Type B pancreatic cell (in vitro differentiated cells): ENCODE measurements around the gene GDPD5. TPM values are rescaled to one million over a fixed set of nuclear protein-coding genes. Genes with fewer than 3 reads are reported as not detected.

Source experiments
- DNase-seq: peaks from one replicate; pipeline ENCODE4 v3.0.0; 2021; ENCODE audit warnings: mixed read lengths; ENCODE audit not compliant: unreplicated experiment; ENCODE audit errors: extremely low spot score
- H3K27ac Mint-ChIP-seq: 2 replicates; pipeline ENCODE4 v1.8.0; 2021; ENCODE audit warnings: mild to moderate bottlenecking, mixed read lengths
- H3K27me3 Mint-ChIP-seq: 2 replicates; pipeline ENCODE4 v1.8.0; 2021; ENCODE audit warnings: mixed read lengths
- H3K36me3 Mint-ChIP-seq: 2 replicates; pipeline ENCODE4 v1.8.0; 2021; ENCODE audit warnings: mixed read lengths
- H3K4me1 Mint-ChIP-seq: one replicate; pipeline ENCODE4 v1.8.0; 2021; ENCODE audit warnings: mixed read lengths; ENCODE audit not compliant: unreplicated experiment
- H3K4me3 Mint-ChIP-seq: 2 replicates; pipeline ENCODE4 v1.8.0; 2021; ENCODE audit warnings: mild to moderate bottlenecking, mixed read lengths
- H3K9me3 Mint-ChIP-seq: 2 replicates; pipeline ENCODE4 v1.8.0; 2021; ENCODE audit warnings: mixed read lengths
- total RNA-seq: library from RNA; stranded (reverse); gene quantifications from 2 replicates; pipeline ENCODE4 v1.2.1, GENCODE V29; 2021; ENCODE audit warnings: low replicate concordance
- TF ChIP-seq, protein P1 (sequence below): fragments of 200-600 bp; sonication (generic); conservative IDR thresholded peaks from 2 replicates; pipeline ENCODE4 v1.5.0; 2021; ENCODE audit warnings: antibody characterized with exemption, mild to moderate bottlenecking

GDPD5 gene
- total RNA-seq, 1 donor from 2014 or later, result 11.3 TPM

- Mint-ChIP-seq H3K27ac (no peak overlapping the region), H3K9me3 (no peaks in the 10 kb centered on the region), H3K4me1 (peaks cover 12% of the 10 kb centered on the region), H3K4me3 (no peak overlapping the region), H3K27me3 (peaks cover 4% of the 10 kb centered on the region), H3K36me3 (no peaks in the 10 kb centered on the region)
- TF ChIP-seq, protein P1, sequence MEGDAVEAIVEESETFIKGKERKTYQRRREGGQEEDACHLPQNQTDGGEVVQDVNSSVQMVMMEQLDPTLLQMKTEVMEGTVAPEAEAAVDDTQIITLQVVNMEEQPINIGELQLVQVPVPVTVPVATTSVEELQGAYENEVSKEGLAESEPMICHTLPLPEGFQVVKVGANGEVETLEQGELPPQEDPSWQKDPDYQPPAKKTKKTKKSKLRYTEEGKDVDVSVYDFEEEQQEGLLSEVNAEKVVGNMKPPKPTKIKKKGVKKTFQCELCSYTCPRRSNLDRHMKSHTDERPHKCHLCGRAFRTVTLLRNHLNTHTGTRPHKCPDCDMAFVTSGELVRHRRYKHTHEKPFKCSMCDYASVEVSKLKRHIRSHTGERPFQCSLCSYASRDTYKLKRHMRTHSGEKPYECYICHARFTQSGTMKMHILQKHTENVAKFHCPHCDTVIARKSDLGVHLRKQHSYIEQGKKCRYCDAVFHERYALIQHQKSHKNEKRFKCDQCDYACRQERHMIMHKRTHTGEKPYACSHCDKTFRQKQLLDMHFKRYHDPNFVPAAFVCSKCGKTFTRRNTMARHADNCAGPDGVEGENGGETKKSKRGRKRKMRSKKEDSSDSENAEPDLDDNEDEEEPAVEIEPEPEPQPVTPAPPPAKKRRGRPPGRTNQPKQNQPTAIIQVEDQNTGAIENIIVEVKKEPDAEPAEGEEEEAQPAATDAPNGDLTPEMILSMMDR, result peak; percentile 97
- peak; percentile 85 for DNase-seq
Observed at GRCh38 chr11:75445315-75445953, 80.3 kb downstream of the GDPD5 start.

GRCh38 chr11:75443043-75443442 is 82.7 kb downstream of the GDPD5 start:
- peaks cover 12% of the 10 kb centered on the region for H3K4me1 Mint-ChIP-seq
- DNase-seq, result no peak
- H3K27ac Mint-ChIP-seq, result no peak overlapping the region
- peaks cover 4% of the 10 kb centered on the region for H3K27me3 Mint-ChIP-seq
- no peaks in the 10 kb centered on the region for H3K9me3 Mint-ChIP-seq
- H3K4me3 Mint-ChIP-seq, result no peak overlapping the region
- no peaks in the 10 kb centered on the region for H3K36me3 Mint-ChIP-seq
- TF ChIP-seq, protein P1, result no peak

- Mint-ChIP-seq H3K27ac (no peak overlapping the region), H3K4me3 (no peak overlapping the region), H3K27me3 (peaks cover 4% of the 10 kb centered on the region), H3K36me3 (no peaks in the 10 kb centered on the region), H3K9me3 (no peaks in the 10 kb centered on the region), H3K4me1 (peaks cover 12% of the 10 kb centered on the region)
- TF ChIP-seq, protein P1, result no peak
- no peak for DNase-seq
Observed at GRCh38 chr11:75442161-75442885, 83.4 kb downstream of the GDPD5 start.

DNA sequence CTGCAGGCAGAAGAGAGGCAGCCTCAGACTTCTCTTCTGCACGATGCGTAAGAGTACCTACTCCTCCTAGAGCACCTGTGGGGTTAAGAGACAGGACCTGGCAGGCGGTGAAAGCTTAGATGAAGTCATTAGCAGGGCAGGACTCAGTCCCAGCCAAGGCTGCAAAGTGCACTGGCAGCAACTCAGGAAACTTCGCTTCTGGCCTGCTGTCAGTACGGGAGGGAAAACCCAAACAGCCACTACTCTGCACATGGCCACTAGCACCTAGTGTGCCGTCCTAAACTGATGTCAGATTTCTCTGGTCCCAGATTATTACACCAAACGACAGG is 84.0 kb downstream of the GDPD5 start:
- DNase-seq, result no peak
- Mint-ChIP-seq H3K27ac (no peak overlapping the region), H3K4me3 (no peak overlapping the region), H3K27me3 (peaks cover 4% of the 10 kb centered on the region), H3K9me3 (no peaks in the 10 kb centered on the region), H3K36me3 (no peaks in the 10 kb centered on the region), H3K4me1 (peaks cover 12% of the 10 kb centered on the region)
- TF ChIP-seq, protein P1, result no peak

DNA sequence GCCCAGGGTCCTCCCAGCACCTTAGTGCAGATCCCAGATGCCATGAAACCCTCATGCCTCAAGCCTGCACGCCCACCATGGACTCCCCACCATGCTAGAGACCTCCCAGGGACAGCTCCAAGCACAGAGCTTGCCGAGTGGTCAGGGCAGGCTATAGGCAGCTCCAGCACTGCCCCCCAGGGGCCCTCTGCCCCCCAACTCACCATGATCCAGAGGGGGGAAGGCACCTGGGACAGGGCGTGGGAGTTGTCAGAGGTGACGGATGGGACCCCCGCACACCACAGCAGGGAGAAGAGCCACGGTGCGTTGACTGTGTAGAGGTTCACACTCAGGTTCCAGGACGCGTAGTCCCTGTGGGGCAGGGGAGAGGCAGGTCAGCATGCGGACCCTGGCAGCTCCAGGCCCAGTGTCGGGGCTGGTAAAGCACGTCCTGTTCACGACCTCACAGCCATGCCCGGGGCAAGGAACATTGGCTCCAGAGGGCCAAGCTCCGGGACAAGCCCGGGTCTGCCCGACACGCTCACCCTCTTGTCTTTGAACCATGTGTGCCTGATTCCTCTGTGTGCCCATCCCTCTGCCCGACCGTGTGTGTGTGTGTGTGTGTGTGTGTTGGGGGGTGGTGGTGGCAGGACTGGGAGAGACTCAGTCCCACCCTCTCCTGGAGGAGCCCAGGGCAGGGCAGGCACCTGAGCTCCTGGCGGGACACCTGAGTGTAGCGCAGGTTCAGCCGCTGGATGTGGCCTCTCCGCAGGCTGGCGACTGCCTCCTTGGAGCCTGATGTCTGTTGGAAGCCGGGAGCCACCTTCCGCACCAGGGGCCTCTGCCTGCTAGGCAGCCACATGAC is 84.6 kb downstream of the GDPD5 start:
- TF ChIP-seq, protein P1, result no peak
- H3K4me3 Mint-ChIP-seq, result no peak overlapping the region
- peaks cover 9% of the 10 kb centered on the region for H3K4me1 Mint-ChIP-seq
- H3K9me3 Mint-ChIP-seq, result no peaks in the 10 kb centered on the region
- peaks cover 4% of the 10 kb centered on the region for H3K27me3 Mint-ChIP-seq
- no peaks in the 10 kb centered on the region for H3K36me3 Mint-ChIP-seq
- H3K27ac Mint-ChIP-seq, result no peak overlapping the region
- no peak for DNase-seq
